Progenitor cell of endocrine pancreas (in vitro differentiated cells): ENCODE results near the gene FURIN. TPM values are rescaled to one million over a fixed set of nuclear protein-coding genes. Genes with fewer than 3 reads are reported as not detected.

Experiments used
- DNase-seq: peaks from one replicate; pipeline ENCODE4 v3.0.0; 2021; ENCODE audit warnings: low spot score; ENCODE audit not compliant: unreplicated experiment
- H3K27ac Mint-ChIP-seq: 2 replicates; pipeline ENCODE4 v1.8.0; 2021; ENCODE audit warnings: mild to moderate bottlenecking, moderate library complexity, mixed read lengths
- H3K27me3 Mint-ChIP-seq: 2 replicates; pipeline ENCODE4 v1.8.0; 2021; ENCODE audit warnings: mixed read lengths
- H3K36me3 Mint-ChIP-seq: 2 replicates; pipeline ENCODE4 v1.8.0; 2022; ENCODE audit warnings: mixed read lengths; ENCODE audit not compliant: insufficient read depth
- H3K4me1 Mint-ChIP-seq: 2 replicates; pipeline ENCODE4 v1.8.0; 2021; ENCODE audit warnings: low read depth, mixed read lengths
- H3K4me3 Mint-ChIP-seq: 2 replicates; pipeline ENCODE4 v1.8.0; 2021; ENCODE audit warnings: low read depth, mild to moderate bottlenecking, moderate library complexity, mixed read lengths
- H3K9me3 Mint-ChIP-seq: 2 replicates; pipeline ENCODE4 v1.8.0; 2021; ENCODE audit warnings: low read depth, mixed read lengths
- total RNA-seq: library from RNA; stranded (reverse); gene quantifications from 2 replicates; pipeline ENCODE4 v1.2.1, GENCODE V29; 2021
- TF ChIP-seq, protein P1 (sequence below): fragments of 200-600 bp; sonication (generic); IDR thresholded peaks from one replicate; pipeline ENCODE4 v1.5.0; 2021; ENCODE audit warnings: antibody characterized with exemption, mild to moderate bottlenecking; ENCODE audit not compliant: unreplicated experiment

Gene FURIN
- total RNA-seq, 1 donor from 2014 or later = 64.8 TPM

DNA sequence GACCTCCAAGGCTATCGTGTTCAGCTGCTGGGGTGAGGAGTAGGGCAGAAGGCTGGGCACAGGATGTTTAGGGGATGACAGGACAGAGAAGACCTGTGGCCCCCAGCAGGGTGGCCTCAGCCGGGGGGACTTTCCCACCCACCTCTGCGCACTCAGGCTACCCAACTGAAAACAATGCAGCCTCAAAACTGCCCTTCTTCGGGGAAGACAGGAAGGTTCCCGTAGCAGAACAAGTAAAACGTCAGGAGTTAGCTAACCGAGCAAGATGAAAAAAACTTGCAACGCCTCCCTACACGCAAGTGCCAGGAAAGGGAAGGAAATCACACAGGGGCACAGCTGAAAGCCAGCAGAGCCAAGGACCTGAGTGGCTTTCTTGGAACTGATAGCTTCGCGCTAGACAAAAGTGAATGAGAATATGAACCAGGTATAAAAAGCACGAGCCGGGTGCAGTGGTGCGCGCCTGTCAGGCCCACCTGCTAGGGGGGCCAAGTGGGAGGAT is 38.4 kb upstream of the FURIN start:
- no peak overlapping the region for H3K27ac Mint-ChIP-seq
- H3K4me1 Mint-ChIP-seq = no peaks in the 10 kb centered on the region
- DNase-seq = no peak
- H3K36me3 Mint-ChIP-seq = no peaks in the 10 kb centered on the region
- peaks cover 4% of the 10 kb centered on the region for H3K27me3 Mint-ChIP-seq
- TF ChIP-seq, protein P1, sequence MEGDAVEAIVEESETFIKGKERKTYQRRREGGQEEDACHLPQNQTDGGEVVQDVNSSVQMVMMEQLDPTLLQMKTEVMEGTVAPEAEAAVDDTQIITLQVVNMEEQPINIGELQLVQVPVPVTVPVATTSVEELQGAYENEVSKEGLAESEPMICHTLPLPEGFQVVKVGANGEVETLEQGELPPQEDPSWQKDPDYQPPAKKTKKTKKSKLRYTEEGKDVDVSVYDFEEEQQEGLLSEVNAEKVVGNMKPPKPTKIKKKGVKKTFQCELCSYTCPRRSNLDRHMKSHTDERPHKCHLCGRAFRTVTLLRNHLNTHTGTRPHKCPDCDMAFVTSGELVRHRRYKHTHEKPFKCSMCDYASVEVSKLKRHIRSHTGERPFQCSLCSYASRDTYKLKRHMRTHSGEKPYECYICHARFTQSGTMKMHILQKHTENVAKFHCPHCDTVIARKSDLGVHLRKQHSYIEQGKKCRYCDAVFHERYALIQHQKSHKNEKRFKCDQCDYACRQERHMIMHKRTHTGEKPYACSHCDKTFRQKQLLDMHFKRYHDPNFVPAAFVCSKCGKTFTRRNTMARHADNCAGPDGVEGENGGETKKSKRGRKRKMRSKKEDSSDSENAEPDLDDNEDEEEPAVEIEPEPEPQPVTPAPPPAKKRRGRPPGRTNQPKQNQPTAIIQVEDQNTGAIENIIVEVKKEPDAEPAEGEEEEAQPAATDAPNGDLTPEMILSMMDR = no peak
- H3K4me3 Mint-ChIP-seq = no peak overlapping the region
- H3K9me3 Mint-ChIP-seq = peaks cover 4% of the 10 kb centered on the region

DNA sequence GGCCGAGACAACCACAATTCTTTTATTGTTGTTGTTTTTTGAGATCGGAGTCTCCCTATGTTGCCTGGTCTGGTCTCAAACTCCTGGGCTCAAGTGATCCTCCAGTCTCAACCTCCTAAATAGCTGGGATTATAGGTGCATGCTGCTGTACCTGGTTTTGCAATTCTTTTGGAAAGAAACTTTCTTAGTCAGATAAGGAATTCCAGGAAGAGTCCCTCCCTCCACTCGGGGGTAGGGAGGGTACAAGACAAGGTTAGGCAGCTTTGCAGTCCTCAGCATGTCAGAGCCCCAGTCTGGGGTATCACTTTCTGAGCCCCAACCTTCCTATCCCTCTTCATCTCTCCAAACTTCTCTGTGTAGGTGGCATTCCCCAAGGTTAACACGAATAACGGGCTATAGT is 33.8 kb upstream of the FURIN start:
- no peaks in the 10 kb centered on the region for H3K36me3 Mint-ChIP-seq
- no peaks in the 10 kb centered on the region for H3K9me3 Mint-ChIP-seq
- H3K27ac Mint-ChIP-seq = no peak overlapping the region
- H3K27me3 Mint-ChIP-seq = peaks cover 4% of the 10 kb centered on the region
- TF ChIP-seq, protein P1 = no peak
- DNase-seq = no peak
- H3K4me3 Mint-ChIP-seq = no peak overlapping the region
- peaks cover 2% of the 10 kb centered on the region for H3K4me1 Mint-ChIP-seq

DNA sequence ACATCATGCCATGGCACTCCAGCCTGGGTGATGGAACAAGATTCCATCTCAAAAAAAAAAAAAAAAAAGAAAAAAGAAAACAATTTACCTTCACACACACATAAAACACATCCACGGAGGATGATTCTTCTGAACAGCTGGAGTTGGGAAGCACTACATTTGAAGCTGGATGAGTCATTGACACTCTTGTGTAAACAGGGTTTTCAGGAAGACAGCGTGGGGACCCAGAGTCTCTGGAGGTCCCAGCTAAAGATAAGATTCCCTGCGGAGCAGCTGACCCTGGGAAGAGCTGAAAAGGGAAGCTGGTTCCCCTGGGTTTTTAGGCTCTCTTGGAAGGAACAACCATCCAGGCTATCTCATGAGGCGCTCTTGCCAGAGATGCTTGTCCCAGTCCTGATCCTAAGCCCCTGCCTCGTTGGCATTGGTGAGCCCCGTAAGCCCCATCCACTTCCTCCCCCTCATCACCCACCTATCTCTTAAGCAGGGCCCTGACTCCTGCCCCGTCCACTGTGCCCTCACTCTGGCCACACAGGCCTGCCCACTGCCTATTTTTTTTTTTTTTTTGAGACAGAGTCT is 32.0 kb upstream of the FURIN start:
- DNase-seq = no peak

DNA sequence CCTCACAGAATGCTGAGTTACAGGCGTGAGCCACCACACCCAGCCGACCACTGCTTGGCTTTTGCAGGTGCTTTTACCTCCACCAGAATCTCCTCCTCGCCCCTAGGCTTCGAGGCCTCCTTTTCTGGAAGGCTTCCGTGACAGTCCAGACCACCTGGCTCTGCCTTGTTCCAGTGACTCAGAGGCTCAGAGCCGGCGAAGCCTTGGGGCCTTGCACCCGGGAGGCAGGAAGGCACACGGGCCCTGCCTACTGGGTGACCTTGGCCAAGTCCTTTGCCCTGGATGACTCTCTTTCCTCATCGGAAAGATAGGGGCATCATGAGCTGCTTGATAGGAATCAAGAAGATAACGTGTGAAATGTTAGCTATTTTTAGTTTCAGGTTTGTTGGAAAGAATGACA is 31.3 kb upstream of the FURIN start:
- Mint-ChIP-seq H3K27ac (no peak overlapping the region), H3K27me3 (no peaks in the 10 kb centered on the region), H3K4me3 (no peak overlapping the region), H3K9me3 (no peaks in the 10 kb centered on the region), H3K4me1 (peaks cover 2% of the 10 kb centered on the region), H3K36me3 (no peaks in the 10 kb centered on the region)
- DNase-seq = no peak
- TF ChIP-seq, protein P1 = no peak

More for the DNA sequence above, 32.0 kb upstream of the FURIN start:
- Mint-ChIP-seq H3K27me3 (no peaks in the 10 kb centered on the region), H3K36me3 (no peaks in the 10 kb centered on the region), H3K4me3 (no peak overlapping the region), H3K9me3 (no peaks in the 10 kb centered on the region), H3K4me1 (peaks cover 2% of the 10 kb centered on the region), H3K27ac (no peak overlapping the region)
- TF ChIP-seq, protein P1 = no peak

DNA sequence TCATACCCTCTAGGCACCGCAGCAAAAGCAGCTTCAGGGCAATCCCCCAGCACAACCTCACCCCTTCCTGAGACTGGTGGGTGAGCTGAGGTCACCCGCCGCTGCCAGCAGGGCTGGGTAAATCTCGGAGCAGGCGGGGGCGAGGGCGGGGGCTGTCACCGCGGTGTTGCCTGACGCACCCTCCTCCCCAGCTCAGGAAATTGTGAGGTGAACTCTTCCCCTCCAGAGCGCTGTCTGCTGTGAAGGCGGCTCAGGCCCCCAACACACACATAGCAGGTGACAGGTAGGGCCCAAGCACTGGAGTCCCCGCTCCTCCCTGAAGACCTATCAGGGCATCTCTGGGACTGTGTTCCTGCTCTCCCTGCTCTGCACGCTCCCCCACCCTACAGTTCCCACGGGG is 30.2 kb upstream of the FURIN start:
- Mint-ChIP-seq H3K36me3 (no peaks in the 10 kb centered on the region), H3K27me3 (no peaks in the 10 kb centered on the region), H3K4me3 (no peak overlapping the region), H3K4me1 (peaks cover 2% of the 10 kb centered on the region), H3K9me3 (no peaks in the 10 kb centered on the region), H3K27ac (no peak overlapping the region)
- DNase-seq = no peak
- TF ChIP-seq, protein P1 = no peak
